Dedifferentiated amniotic fluid mesenchymal stem cell (primary cell): ENCODE results near the gene ERC1.
A peak's percentile ranks its signal among the peaks of the same experiment; 100 is the strongest.

Experiments used
- DNase-seq: peaks from one replicate; pipeline ENCODE4 v3.0.0-alpha.2; 2016; ENCODE audit errors: extremely low spot score

Gene ERC1

DNA sequence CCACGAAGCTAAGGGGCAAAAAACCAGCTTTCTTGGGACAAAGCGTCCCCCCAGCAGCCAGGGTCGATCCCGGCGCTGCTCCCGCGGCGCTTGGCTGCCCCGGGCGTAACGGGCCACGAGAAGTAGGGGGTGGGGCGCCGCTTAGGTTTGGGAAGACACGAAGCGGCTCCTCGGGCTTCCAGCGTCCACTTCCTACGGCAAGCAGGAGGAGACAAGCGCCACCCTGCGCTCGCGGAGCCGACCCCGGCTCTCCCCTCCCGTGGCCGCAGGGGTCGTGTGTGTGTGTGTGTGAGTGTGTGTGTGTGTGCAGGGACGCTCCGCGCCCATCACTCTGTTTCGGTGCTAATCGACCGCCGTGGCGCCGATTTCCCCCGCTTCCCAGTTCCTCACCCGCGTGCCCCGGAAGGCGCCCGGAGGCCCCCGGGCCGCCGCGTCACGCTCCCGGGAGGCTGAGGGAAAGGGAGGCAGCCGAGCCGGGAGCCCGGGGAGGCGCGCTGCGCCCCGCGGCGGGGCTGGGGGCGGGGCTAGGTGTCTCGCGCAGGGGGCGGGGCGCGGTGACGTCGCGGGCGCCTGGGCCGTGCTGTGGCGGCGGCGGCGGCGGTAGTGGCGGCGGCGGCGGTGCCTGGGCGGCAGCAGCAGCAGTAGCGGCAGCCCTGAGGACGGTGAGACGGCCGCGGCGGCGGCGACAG lies at the start of gene ERC1:
Gene ERC1, plus strand, starts transcription at position 563 of the 689 bp plus-strand sequence. CDS start 36,681 bp downstream, outside the sequence.
- peak; percentile 76 for DNase-seq

GRCh38 chr12:943051-943450 lies 48.0 kb upstream of the ERC1 start:
- DNase-seq = no peak

DNA sequence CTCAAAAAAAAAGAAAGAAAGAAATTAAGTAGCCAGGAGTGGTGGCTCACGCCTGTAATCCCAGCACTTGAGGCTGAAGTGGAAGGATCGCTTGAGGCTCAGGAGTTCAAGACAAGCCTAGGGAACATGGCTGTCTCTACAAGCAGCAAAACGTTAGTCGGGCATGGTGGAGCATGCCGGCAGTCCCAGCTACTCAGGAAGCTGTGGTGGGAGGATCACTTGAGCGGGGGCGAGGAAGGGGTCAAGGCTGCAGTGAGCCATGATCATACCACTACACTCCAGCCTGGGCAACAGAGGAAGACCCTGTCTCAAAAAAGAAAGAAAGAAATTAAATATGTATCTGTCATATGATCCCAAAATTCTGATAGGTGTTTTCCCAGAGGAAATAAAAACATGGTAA lies 46.8 kb upstream of the ERC1 start:
- DNase-seq = no peak

- DNase-seq = no peak
Observed at GRCh38 chr12:946212-946611, 44.8 kb upstream of the ERC1 start.

- no peak for DNase-seq
Observed at GRCh38 chr12:946631-947030, 44.4 kb upstream of the ERC1 start.

- no peak for DNase-seq
Observed at GRCh38 chr12:948238-948637, 42.8 kb upstream of the ERC1 start.

DNA sequence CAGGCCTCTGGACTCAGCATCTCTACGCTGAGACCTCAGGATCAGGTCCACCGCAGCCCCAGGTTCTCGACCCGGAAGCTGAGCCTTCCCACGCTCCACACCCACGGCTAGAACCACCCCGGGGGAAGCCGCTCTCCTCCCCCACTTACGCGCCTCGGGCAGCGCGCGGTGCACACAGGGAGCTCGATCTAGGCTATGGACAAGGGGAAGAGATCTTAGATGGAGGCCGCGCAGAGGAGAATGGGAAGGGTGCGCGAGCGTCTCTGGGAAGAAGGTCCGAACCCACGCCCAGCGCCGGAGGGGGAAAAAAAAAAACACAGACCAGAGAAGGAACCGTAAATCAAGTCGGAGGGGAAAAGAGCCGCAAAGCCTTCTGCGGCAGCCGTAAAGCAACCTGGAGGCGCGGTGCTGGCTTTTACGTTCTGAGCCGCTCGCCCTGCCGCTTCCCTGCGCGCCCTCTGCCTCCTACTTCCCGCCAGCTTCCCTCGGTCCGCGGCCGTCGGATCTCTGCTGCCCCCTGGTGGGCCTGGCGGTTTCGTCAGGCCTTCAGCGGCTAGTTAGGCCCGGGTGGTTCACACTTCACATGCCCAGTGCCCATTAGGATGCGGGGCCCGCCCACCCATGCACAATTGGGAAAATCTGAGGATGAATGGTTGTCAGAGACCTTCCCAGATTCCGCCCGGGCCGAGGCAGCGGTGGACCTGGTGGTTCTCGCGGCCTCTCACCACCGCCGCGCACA lies 41.4 kb upstream of the ERC1 start, which contains the start of gene RAD52:
Gene RAD52, minus strand, starts transcription at position 242 of the 739 bp plus-strand sequence. CDS start 16,636 bp downstream, outside the sequence.
- DNase-seq = peak; percentile 99

DNA sequence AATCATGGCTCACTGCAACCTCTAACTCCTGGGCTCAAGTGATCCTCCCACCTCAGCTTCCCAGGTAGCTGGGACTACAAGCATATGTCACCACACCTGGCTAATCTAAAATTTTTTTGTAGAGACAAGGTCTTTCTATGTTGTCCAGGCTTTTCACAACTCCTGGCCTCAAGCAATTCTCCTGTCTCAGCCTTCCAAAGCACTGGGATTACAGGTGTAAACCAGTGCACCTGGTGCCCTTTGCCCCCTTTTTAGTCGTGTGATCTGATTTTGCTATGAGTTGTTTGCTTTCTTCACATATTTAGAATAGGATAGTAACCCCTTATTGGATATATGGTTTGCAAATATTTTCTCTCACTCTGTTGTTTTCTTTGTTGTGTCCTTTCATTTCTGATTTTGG lies 39.8 kb upstream of the ERC1 start:
- no peak for DNase-seq

GRCh38 chr12:953776-954175 lies 37.2 kb upstream of the ERC1 start:
- DNase-seq = no peak

GRCh38 chr12:954741-955140 lies 36.3 kb upstream of the ERC1 start:
- DNase-seq = no peak

DNA sequence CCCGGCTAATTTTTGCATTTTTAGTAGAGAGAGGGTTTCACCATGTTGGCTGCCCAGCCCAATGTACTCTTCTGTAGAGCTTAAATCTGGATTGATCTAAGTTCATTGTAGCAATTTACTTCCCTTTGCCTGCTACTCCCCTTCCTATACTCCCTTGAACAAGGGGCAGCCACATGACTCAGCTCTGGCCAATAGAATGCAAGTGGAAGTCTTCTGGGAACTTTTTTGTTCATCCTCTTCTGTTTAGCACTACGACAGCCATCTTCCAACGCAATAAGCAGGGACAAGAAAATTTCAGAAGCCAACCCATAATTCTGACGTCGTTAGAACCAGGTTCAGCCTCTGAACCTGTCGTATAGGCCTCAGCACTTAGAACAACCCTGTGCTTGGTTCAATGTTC lies 35.1 kb upstream of the ERC1 start:
- no peak for DNase-seq

DNA sequence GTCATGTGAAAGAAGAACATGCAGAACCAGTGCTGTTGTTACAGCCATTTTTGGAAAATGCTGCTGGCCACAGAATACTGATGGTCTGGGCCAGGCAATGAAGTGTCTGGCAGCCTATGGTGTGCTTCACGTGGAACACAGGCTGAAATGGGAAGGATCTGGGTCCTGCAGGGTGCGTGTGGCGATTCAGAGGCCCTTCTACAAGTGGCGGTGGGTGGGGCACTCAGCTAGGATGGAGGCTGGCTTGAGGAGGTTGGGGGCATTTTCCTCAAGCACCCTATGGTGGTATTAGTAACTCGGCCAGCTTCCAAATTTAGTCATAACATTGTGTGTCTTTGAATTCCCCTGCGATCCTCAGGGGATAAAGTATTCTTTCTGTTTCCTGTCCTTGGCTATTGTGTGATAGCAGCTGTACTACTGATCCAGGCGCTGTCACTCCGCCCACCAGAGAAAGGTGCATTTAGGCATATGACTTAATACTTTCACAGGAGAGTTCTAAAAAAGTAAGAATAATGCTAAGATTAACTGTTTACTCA lies 32.4 kb upstream of the ERC1 start:
- DNase-seq = no peak

DNA sequence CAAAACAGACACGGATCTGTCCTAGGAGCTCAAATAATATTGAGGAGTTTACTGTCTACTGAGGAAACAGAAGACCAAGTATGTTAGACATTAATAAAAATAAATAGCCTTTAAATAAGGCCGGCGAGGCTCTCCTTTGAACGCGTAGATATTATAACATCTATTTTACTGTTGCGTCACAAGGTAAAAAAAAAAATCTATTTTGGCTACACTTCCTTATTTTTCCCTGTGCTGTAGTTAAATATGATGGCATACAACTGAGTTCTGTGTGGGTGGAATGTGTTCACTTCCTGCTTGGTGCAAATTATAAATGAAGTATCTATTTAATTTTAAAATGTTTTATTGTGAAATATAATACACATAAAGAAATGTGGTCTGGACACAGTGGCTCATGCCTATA lies 24.3 kb upstream of the ERC1 start:
- DNase-seq = no peak

DNA sequence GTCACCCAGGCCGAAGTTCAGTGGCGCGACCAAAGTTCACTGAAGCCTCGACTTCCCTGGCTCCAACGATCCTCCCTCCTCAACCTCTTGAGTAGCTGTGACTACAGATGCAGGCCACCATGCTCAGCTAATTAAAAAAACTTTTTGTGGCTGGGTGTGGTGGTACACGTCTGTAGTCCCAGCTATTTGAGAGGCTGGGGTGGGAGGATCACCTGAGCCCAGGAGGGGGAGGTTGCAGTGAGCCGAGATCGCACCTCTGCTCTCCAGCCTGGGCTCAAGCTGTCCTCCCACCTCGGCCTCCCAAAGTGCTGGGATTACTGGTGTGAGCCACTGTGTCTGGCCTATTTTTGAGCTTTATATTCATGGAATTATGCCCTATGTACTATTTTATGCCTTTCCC lies 23.4 kb upstream of the ERC1 start:
- no peak for DNase-seq

DNA sequence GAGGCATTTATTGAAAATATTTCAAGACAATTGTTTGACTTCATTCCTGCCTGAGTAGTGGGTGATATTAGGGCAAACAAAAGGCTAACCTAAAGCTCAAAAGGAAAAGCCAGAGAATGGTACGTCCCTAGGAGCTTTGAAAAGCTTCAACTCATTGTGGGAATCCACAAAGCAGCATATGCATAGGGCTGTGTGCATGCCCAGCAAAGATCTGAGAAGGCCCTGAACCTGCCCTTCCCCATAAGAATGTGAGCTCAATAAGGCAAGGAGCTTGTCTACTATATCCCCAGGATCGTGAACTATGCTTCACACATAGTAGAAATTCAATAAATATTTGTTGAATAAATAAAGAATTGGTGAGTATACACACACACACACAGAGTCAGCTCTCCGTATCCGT lies 22.5 kb upstream of the ERC1 start:
- no peak for DNase-seq

- DNase-seq = no peak
Observed at GRCh38 chr12:969821-970220, 21.2 kb upstream of the ERC1 start.

- no peak for DNase-seq
Observed at GRCh38 chr12:971991-972390, 19.0 kb upstream of the ERC1 start.

- DNase-seq = no peak
Observed at GRCh38 chr12:974271-974862, 16.7 kb upstream of the ERC1 start.

- DNase-seq = no peak
Observed at GRCh38 chr12:976644-977043, 14.4 kb upstream of the ERC1 start.

DNA sequence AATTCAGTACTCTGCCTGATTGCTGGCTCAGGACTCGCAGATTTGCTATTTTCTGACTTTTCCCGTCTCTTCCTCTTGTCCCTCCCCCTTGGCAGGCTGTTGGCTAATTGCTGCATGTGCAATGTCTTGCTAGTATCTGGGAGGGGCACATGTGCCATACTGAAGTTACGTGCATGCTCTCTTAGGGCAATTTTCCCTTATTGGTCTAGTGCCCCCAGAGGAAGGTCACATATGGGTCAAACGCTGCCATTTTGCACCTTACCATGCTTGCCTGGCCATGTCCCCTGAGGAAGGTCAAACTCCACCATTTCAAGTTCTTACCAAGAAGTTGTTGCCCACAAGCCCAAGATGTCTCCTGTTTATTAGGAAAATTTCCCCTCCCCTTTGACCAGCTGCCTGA lies 13.9 kb upstream of the ERC1 start:
- DNase-seq = no peak

DNA sequence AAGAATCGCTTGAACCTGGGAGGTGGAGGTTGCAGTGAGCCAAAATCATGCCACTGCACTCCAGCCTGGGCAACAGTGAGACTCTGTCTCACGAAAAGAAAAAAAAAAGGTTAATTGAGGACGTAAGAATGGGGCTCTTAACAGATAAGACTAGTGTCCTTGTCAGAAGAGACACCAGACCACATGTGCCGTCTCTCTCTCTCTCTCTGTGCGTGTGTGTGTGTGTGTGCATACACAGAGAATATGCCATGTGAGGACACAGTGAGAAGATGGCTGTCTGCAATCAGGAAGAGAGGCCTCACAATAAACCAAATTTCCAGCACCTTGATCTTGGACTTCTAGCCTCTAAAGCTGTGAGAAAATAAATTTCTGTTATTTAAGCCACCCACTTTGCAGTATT lies 11.7 kb upstream of the ERC1 start:
- no peak for DNase-seq

DNA sequence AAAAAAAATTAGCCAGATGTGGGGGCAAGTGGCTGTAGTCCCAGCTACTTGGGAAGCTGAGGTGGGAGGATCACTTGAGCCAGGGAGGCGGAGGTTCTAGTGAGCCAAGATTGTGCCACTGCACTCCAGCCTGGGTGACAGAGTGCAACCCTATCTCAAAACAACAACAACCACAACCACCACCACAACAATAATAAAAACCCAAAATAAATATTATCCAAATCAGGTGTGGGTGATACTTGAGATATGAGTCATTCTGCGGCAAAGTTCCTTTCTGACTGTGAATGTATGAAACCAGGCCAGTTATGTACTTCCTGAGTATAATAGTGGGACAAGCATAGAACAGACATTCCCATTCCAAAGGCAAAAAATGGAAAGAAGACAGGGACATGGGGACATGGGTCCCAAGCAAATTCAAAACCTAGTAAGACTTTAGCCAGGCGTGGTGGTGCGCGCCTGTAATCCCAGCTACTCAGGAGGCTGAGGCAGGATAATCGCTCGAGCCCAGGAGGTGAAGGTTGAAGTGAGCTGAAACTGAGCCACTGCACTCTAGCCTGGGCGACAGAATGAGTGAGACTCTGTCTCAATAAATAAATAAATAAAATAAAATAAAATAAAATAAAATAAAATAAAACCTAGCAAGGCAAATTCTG lies 9.7 kb upstream of the ERC1 start:
- no peak for DNase-seq
